Breast epithelium (tissue), 4 donors: ENCODE measurements around the gene SLFN13. TPM values are rescaled to one million over a fixed set of nuclear protein-coding genes. Genes with fewer than 3 reads are reported as not detected.
"Not testable (repeated sequence)": the region's sequence is repeated elsewhere in the genome, so short reads cannot be mapped to it uniquely, and the experiment has no call there.

Experiments used
- DNase-seq, 2 donors: peaks; one replicate each; pipeline ENCODE4 v3.0.0-alpha.2; 2019; ENCODE audit warnings: low spot score in 2 of 2
- H3K27ac ChIP-seq, 2 donors: fragments of 200-600 bp; sonication (generic) in 1 of 2; one replicate each; pipeline ENCODE4 v1.5.1; 2016 to 2019; ENCODE audit warnings: mild to moderate bottlenecking in 1 of 2
- H3K27me3 ChIP-seq, 2 donors: fragments of 200-600 bp; sonication (generic) in 1 of 2; one replicate each; pipeline versions ENCODE4 v1.5.1 to v1.6.0; 2017 to 2019; ENCODE audit warnings: control low read depth in 1 of 2, mild to moderate bottlenecking in 1 of 2
- H3K36me3 ChIP-seq: fragments of 200-600 bp; one replicate; pipeline ENCODE4 v1.5.1; 2019
- H3K4me1 ChIP-seq, 2 donors: fragments of 200-600 bp; sonication (generic); one replicate each; pipeline ENCODE4 v1.5.1; 2016 to 2019; ENCODE audit warnings: control low read depth in 1 of 2
- H3K4me3 ChIP-seq, 3 donors: fragments of 200-600 bp; sonication (generic); 1 replicate in 2 of 3; 2 replicates in 1 of 3; pipeline ENCODE4 v1.5.1; 2016 to 2019; ENCODE audit warnings: mild to moderate bottlenecking in 3 of 3, moderate library complexity in 2 of 3
- H3K9me3 ChIP-seq, 2 donors: fragments of 200-600 bp; sonication (generic) in 1 of 2; one replicate each; pipeline ENCODE4 v1.5.1; 2016 to 2019; ENCODE audit warnings: control low read depth in 1 of 2
- CTCF ChIP-seq, 3 donors: fragments of 450-650 bp; IDR thresholded peaks; one replicate each; pipeline ENCODE4 v1.5.1; 2016 to 2017; ENCODE audit warnings: antibody characterized with exemption in 3 of 3, mild to moderate bottlenecking in 3 of 3, moderate library complexity in 3 of 3
- POLR2A ChIP-seq: fragments of 450-650 bp; IDR thresholded peaks from one replicate; pipeline ENCODE4 v1.6.1; 2016; ENCODE audit warnings: antibody characterized with exemption, mild to moderate bottlenecking, moderate library complexity
- POLR2AphosphoS5 ChIP-seq, 3 donors: sonication (generic); formaldehyde crosslinking; IDR thresholded peaks; one replicate each; pipeline ENCODE4 v1.6.1; 2017; ENCODE audit warnings: antibody characterized with exemption in 3 of 3
- intact Hi-C: fragments of 100-400 bp; cut with DNase I; formaldehyde crosslinking; loops from one replicate; pipeline ENCODE4 v1.15.1; 2023; ENCODE audit warnings: low total_unique reads
- total RNA-seq, 3 donors: library from RNA; depleted of rRNA; stranded (reverse); fragments of >200 nt; gene quantifications; one replicate each; pipeline ENCODE4 v1.1.0, GENCODE V29; 2016

The SLFN13 gene
- total RNA-seq, 3 donors from 2014 or later = 3.7 to 33.7 (median 26.5) TPM

DNA sequence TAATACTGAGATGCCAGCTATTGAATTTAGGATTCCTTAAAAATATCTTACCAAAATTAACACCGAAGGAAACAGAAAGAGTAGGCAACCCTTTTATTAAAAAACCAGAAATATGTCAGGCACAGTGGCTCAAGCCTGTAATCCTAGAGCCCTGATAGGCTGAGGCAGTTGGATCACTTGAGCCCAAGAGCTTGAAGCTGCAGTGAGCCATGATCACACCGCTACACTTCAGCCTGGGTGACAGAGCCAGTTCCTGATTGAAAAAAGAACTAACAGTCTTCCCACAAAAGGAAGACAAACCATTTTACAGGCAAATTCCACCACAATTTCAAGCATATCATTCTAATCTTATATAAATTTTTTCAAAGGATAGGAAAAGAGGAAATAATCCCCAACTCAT is 31.9 kb downstream of the SLFN13 start:
- DNase-seq = no peak
- no peaks in the 10 kb centered on the region for H3K4me1 ChIP-seq
- H3K9me3 ChIP-seq = peaks cover 0 to 8% of the 10 kb centered on the region in 2 donors
- intact Hi-C loops = no loop called here
- no peaks in the 10 kb centered on the region for H3K27me3 ChIP-seq
- no peak overlapping the region for H3K4me3 ChIP-seq
- no peak overlapping the region for H3K27ac ChIP-seq
- H3K36me3 ChIP-seq = no peaks in the 10 kb centered on the region
- TF ChIP-seq POLR2A = no peak
- no peak for TF ChIP-seq POLR2AphosphoS5 (IDR thresholded peaks at IDR 0.05)
- no peak for TF ChIP-seq CTCF (IDR thresholded peaks at IDR 0.05)

GRCh38 chr17:35414707-35415106 is 33.9 kb downstream of the SLFN13 start:
- H3K4me3 ChIP-seq, H3K27me3 ChIP-seq, H3K4me1 ChIP-seq, H3K36me3 ChIP-seq, intact Hi-C loops, DNase-seq, H3K9me3 ChIP-seq, H3K27ac ChIP-seq: not testable (repeated sequence)

DNA sequence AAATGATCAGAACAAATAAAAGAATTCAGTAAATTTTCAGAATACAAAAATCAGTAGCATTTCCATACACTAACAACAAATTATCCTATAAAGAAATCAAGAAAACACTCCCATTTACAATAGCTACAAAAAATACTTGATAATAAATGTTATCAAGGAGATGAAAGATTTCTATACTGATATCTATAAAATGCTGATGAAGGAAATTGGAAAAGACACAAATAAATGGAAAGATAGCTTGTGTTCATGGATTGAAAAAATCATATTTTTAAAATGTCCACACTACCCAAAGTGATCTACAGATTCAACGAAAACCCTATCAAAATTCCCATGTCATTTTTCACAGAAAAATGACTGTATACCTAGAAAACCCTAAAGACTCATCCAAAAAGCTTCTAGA is 34.3 kb downstream of the SLFN13 start:
- peaks cover 0 to 8% of the 10 kb centered on the region in 2 donors for H3K9me3 ChIP-seq
- no peak for TF ChIP-seq POLR2AphosphoS5 (IDR thresholded peaks at IDR 0.05)
- TF ChIP-seq POLR2A = no peak
- TF ChIP-seq CTCF (IDR thresholded peaks at IDR 0.05) = no peak
- no peak overlapping the region for H3K27ac ChIP-seq
- no peak overlapping the region for H3K4me3 ChIP-seq
- H3K27me3 ChIP-seq = no peaks in the 10 kb centered on the region
- H3K36me3 ChIP-seq = no peaks in the 10 kb centered on the region
- intact Hi-C loops = no loop called here
- no peaks in the 10 kb centered on the region for H3K4me1 ChIP-seq
- DNase-seq = no peak

- Histone ChIP-seq H3K4me1 (no peaks in the 10 kb centered on the region), H3K27ac (no peak overlapping the region), H3K36me3 (no peaks in the 10 kb centered on the region), H3K9me3 (no peaks in the 10 kb centered on the region), H3K4me3 (no peak overlapping the region), H3K27me3 (no peaks in the 10 kb centered on the region)
- TF ChIP-seq CTCF (IDR thresholded peaks at IDR 0.05) (no peak), POLR2AphosphoS5 (IDR thresholded peaks at IDR 0.05) (no peak), POLR2A (no peak)
- intact Hi-C loops = no loop called here
- DNase-seq = no peak
These were observed 41.0 kb downstream of the SLFN13 start for GRCh38 chr17:35407531-35407930.

DNA sequence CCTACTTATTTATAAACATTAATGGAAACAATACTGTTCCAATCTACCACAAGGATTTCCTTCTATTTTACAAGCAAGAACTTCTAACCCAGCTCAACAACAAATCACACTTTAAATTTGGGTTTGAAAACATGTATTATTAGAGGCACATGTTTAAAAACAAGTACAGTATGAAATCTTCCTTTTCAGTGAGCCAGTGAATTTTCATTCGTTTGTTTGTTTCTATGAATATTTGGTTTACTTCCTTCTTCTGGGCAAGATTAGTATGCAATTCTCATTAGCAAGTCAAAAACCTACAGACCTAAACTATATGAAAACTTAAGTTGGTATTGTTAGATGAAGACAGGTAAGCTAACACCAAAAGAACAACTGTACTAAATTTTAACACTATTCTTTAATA is 42.0 kb downstream of the SLFN13 start:
- DNase-seq = no peak
- H3K36me3 ChIP-seq = no peaks in the 10 kb centered on the region

More for the DNA sequence above, 42.0 kb downstream of the SLFN13 start:
- Histone ChIP-seq H3K9me3 (no peaks in the 10 kb centered on the region), H3K4me3 (no peak overlapping the region), H3K27ac (no peak overlapping the region), H3K27me3 (no peaks in the 10 kb centered on the region), H3K4me1 (no peaks in the 10 kb centered on the region)
- TF ChIP-seq CTCF (IDR thresholded peaks at IDR 0.05) (no peak), POLR2A (no peak), POLR2AphosphoS5 (IDR thresholded peaks at IDR 0.05) (no peak)
- intact Hi-C loops = no loop called here
